ENCODE results near the gene EPB41L3.

EPB41L3 gene

DNA sequence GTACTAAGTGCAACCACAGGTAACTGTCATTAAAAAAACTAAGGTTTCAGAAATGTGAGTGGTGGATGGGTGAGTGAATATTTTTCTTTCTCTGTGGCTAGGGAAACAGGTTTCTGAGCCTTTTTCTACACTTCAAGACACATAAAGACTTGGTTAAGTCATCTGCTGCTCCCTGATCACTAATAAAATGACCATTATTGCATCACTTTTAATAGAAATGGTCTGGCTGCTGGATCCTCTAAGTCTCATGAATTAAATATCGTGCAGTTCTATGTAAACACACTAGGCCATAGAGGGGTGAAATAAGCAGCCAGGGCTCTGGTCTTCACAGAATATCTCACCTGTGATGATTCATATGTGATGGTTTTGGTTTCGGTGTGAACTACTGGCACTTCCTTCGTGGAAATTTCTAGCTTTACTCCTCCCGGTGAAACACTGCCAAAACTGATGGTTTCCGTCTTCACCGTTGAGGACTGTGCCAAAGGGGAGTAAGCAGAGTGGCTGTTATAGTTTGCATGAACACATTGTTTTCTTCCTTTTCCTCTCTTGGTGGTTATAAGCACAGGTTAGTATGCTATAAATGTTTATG is 147.8 kb downstream of the EPB41L3 start:
- no peak overlapping the region for H4K91ac ChIP-seq (ENCODE audit: low read depth, low read length, poor library complexity)
- no peak overlapping the region for H4K8ac ChIP-seq (ENCODE audit: low read depth, low read length)
- H3K4me1 ChIP-seq (ENCODE audit: control insufficient read depth in 2 of 2, insufficient read depth in 1 of 2, low read depth in 1 of 2, low read length in 2 of 2) = no peaks in the 10 kb centered on the region
- no peaks in the 10 kb centered on the region for H3K36me3 ChIP-seq (replicated peaks in 1 of 2; ENCODE audit: control insufficient read depth in 2 of 2, insufficient read depth in 2 of 2, low read length in 2 of 2)
- no peak overlapping the region for H3K4me2 ChIP-seq (ENCODE audit: insufficient read depth, low read length, poor library complexity, severe bottlenecking)
- H3K27me3 ChIP-seq (ENCODE audit: control insufficient read depth in 3 of 3, insufficient read depth in 3 of 3, low read depth in 1 of 3, low read length in 3 of 3) = no peaks in the 10 kb centered on the region
- H3K27ac ChIP-seq (replicated peaks; ENCODE audit: low read length) = no peak overlapping the region
- no peak overlapping the region for H3K18ac ChIP-seq (ENCODE audit: low read length)
- DNase-seq (ENCODE audit: low spot score) = no peak
- no peak overlapping the region for H2BK120ac ChIP-seq (ENCODE audit: low read depth, low read length)
- no peak overlapping the region for H2AK5ac ChIP-seq (ENCODE audit: low read depth, low read length)
- H3K4ac ChIP-seq (ENCODE audit: low read length) = no peak overlapping the region
- H2BK12ac ChIP-seq (ENCODE audit: low read length) = no peak overlapping the region
- peaks cover 1% of the 10 kb centered on the region for H3K79me1 ChIP-seq (ENCODE audit: low read depth, low read length)
- H3K9me3 ChIP-seq (replicated peaks in 1 of 2; ENCODE audit: control insufficient read depth in 2 of 2, insufficient read depth in 1 of 2, low read depth in 1 of 2, low read length in 2 of 2) = peaks cover 0 to 2% of the 10 kb centered on the region in 2 donors
- no peak overlapping the region for H3K9ac ChIP-seq (ENCODE audit: low read depth, low read length, poor library complexity)
- WGBS, 2 donors (ENCODE audit: extremely low coverage in 2 of 2, insufficient read length in 2 of 2, insufficient replicate concordance in 1 of 2) = no CpG with 5 or more reads among the region's 6 CpGs
- no peak overlapping the region for H3K4me3 ChIP-seq (ENCODE audit: low read length in 2 of 2)
- H3K23ac ChIP-seq (ENCODE audit: low read depth, low read length, poor library complexity) = no peak overlapping the region
- no peak overlapping the region for H2AFZ ChIP-seq (ENCODE audit: low read length)
- no peak overlapping the region for H3K14ac ChIP-seq (ENCODE audit: low read length)
- H2BK5ac ChIP-seq (ENCODE audit: low read length) = no peak overlapping the region
- no peak overlapping the region for H2BK15ac ChIP-seq (ENCODE audit: low read length)

DNA sequence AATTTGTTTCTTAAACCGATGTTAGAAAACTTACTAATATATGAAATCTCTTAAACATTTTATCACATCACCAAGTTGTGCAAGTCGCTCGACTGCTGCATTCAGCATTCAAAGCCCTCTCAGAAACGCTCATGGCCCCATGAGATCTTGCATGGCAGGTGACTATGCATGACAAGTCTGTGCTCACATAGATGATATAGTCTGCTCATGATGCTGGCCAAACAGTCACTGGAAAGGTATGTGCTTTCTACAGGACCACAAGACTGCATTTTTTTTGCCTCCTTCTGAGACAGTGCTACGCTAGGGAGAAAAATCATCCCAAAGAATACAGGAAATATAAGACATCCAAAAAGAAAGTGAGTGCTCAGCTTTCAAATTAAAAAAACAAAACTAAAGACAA is 150.0 kb downstream of the EPB41L3 start:
- Histone ChIP-seq H3K4me3 (ENCODE audit: low read length in 2 of 2) (no peak overlapping the region), H3K36me3 (replicated peaks in 1 of 2; ENCODE audit: control insufficient read depth in 2 of 2, insufficient read depth in 2 of 2, low read length in 2 of 2) (no peaks in the 10 kb centered on the region)
- WGBS, 2 donors (ENCODE audit: extremely low coverage in 2 of 2, insufficient read length in 2 of 2, insufficient replicate concordance in 1 of 2) = no CpG with 5 or more reads among the region's 5 CpGs

DNA sequence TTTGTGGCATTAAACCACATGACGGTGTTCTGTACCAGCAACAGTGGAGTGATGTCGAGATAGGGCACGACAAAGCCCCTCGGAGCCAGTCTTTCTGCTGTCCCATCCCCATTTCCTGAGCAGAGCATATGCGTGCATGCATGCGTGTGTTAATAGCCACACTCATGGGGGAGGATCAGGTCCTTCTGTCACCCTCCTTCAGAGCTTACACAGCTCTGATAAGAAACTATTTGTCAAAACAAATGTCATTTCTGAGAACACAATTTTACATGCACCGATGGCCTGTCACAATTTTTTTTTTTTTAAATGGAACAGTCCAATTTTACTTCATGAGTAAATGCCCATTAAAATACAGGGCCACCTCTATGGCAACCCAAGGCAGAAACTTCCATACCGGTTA is 152.4 kb downstream of the EPB41L3 start:
- H3K4me1 ChIP-seq (ENCODE audit: control insufficient read depth in 2 of 2, insufficient read depth in 1 of 2, low read depth in 1 of 2, low read length in 2 of 2) = no peaks in the 10 kb centered on the region
- no peak overlapping the region for H2BK12ac ChIP-seq (ENCODE audit: low read length)
- H3K9ac ChIP-seq (ENCODE audit: low read depth, low read length, poor library complexity) = no peak overlapping the region
- no peak for DNase-seq (ENCODE audit: low spot score)
- H3K4me2 ChIP-seq (ENCODE audit: insufficient read depth, low read length, poor library complexity, severe bottlenecking) = no peak overlapping the region
- no CpG with 5 or more reads among the region's 8 CpGs for WGBS, 2 donors (ENCODE audit: extremely low coverage in 2 of 2, insufficient read length in 2 of 2, insufficient replicate concordance in 1 of 2)
- no peak overlapping the region for H3K14ac ChIP-seq (ENCODE audit: low read length)
- H2BK15ac ChIP-seq (ENCODE audit: low read length) = no peak overlapping the region
- no peak overlapping the region for H2AK5ac ChIP-seq (ENCODE audit: low read depth, low read length)
- H3K9me3 ChIP-seq (replicated peaks in 1 of 2; ENCODE audit: control insufficient read depth in 2 of 2, insufficient read depth in 1 of 2, low read depth in 1 of 2, low read length in 2 of 2) = no peaks in the 10 kb centered on the region
- no peak overlapping the region for H3K4me3 ChIP-seq (ENCODE audit: low read length in 2 of 2)
- no peaks in the 10 kb centered on the region for H3K79me1 ChIP-seq (ENCODE audit: low read depth, low read length)
- H3K27ac ChIP-seq (replicated peaks; ENCODE audit: low read length) = no peak overlapping the region
- H2AFZ ChIP-seq (ENCODE audit: low read length) = no peak overlapping the region
- no peak overlapping the region for H2BK5ac ChIP-seq (ENCODE audit: low read length)
- H3K27me3 ChIP-seq (ENCODE audit: control insufficient read depth in 3 of 3, insufficient read depth in 3 of 3, low read depth in 1 of 3, low read length in 3 of 3) = no peaks in the 10 kb centered on the region
- no peak overlapping the region for H4K91ac ChIP-seq (ENCODE audit: low read depth, low read length, poor library complexity)
- H3K36me3 ChIP-seq (replicated peaks in 1 of 2; ENCODE audit: control insufficient read depth in 2 of 2, insufficient read depth in 2 of 2, low read length in 2 of 2) = no peaks in the 10 kb centered on the region
- no peak overlapping the region for H3K23ac ChIP-seq (ENCODE audit: low read depth, low read length, poor library complexity)
- H2BK120ac ChIP-seq (ENCODE audit: low read depth, low read length) = no peak overlapping the region
- H3K18ac ChIP-seq (ENCODE audit: low read length) = no peak overlapping the region
- H4K8ac ChIP-seq (ENCODE audit: low read depth, low read length) = no peak overlapping the region
- H3K4ac ChIP-seq (ENCODE audit: low read length) = no peak overlapping the region

More for the DNA sequence above, 150.0 kb downstream of the EPB41L3 start:
- no peak overlapping the region for H2BK5ac ChIP-seq (ENCODE audit: low read length)
- no peak overlapping the region for H2AK5ac ChIP-seq (ENCODE audit: low read depth, low read length)
- H3K14ac ChIP-seq (ENCODE audit: low read length) = no peak overlapping the region
- no peak overlapping the region for H3K9ac ChIP-seq (ENCODE audit: low read depth, low read length, poor library complexity)
- H3K4ac ChIP-seq (ENCODE audit: low read length) = no peak overlapping the region
- H3K27me3 ChIP-seq (ENCODE audit: control insufficient read depth in 3 of 3, insufficient read depth in 3 of 3, low read depth in 1 of 3, low read length in 3 of 3) = no peaks in the 10 kb centered on the region
- H2BK12ac ChIP-seq (ENCODE audit: low read length) = no peak overlapping the region
- no peak overlapping the region for H4K8ac ChIP-seq (ENCODE audit: low read depth, low read length)
- no peak overlapping the region for H4K91ac ChIP-seq (ENCODE audit: low read depth, low read length, poor library complexity)
- no peak overlapping the region for H2BK15ac ChIP-seq (ENCODE audit: low read length)
- H2AFZ ChIP-seq (ENCODE audit: low read length) = no peak overlapping the region
- H3K18ac ChIP-seq (ENCODE audit: low read length) = no peak overlapping the region
- H3K23ac ChIP-seq (ENCODE audit: low read depth, low read length, poor library complexity) = no peak overlapping the region
- H2BK120ac ChIP-seq (ENCODE audit: low read depth, low read length) = no peak overlapping the region
- H3K79me1 ChIP-seq (ENCODE audit: low read depth, low read length) = peaks cover 1% of the 10 kb centered on the region
- H3K4me2 ChIP-seq (ENCODE audit: insufficient read depth, low read length, poor library complexity, severe bottlenecking) = no peak overlapping the region
- no peaks in the 10 kb centered on the region for H3K4me1 ChIP-seq (ENCODE audit: control insufficient read depth in 2 of 2, insufficient read depth in 1 of 2, low read depth in 1 of 2, low read length in 2 of 2)
- no peak for DNase-seq (ENCODE audit: low spot score)
- H3K9me3 ChIP-seq (replicated peaks in 1 of 2; ENCODE audit: control insufficient read depth in 2 of 2, insufficient read depth in 1 of 2, low read depth in 1 of 2, low read length in 2 of 2) = peaks cover 0 to 2% of the 10 kb centered on the region in 2 donors
- no peak overlapping the region for H3K27ac ChIP-seq (replicated peaks; ENCODE audit: low read length)

DNA sequence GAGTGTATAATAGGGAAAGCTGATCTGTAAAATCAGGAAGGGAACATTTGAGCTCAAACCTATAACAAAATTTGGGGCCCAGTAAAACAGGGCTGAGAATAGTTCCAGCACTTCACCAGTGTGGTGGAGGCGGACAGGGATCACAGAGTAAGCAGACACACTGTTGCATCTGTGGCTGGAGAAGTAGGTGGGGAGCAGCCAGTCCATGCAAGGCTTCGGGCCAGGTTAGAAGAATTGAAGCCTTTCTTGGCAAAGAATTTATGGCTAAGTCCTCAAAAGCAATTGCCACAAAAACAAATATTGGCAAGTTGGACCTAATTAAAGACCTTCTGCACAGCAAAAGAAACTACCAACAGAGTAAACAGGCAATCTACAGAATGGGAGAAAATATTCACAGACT is 154.4 kb downstream of the EPB41L3 start:
- Histone ChIP-seq H2BK12ac (ENCODE audit: low read length) (no peak overlapping the region), H3K79me1 (ENCODE audit: low read depth, low read length) (no peaks in the 10 kb centered on the region), H4K8ac (ENCODE audit: low read depth, low read length) (no peak overlapping the region), H3K4ac (ENCODE audit: low read length) (no peak overlapping the region), H3K27ac (replicated peaks; ENCODE audit: low read length) (no peak overlapping the region), H2BK15ac (ENCODE audit: low read length) (no peak overlapping the region), H2BK120ac (ENCODE audit: low read depth, low read length) (no peak overlapping the region), H3K27me3 (ENCODE audit: control insufficient read depth in 3 of 3, insufficient read depth in 3 of 3, low read depth in 1 of 3, low read length in 3 of 3) (no peaks in the 10 kb centered on the region), H3K14ac (ENCODE audit: low read length) (no peak overlapping the region), H3K4me2 (ENCODE audit: insufficient read depth, low read length, poor library complexity, severe bottlenecking) (no peak overlapping the region), H3K23ac (ENCODE audit: low read depth, low read length, poor library complexity) (no peak overlapping the region), H3K9ac (ENCODE audit: low read depth, low read length, poor library complexity) (no peak overlapping the region), H2AFZ (ENCODE audit: low read length) (no peak overlapping the region), H3K36me3 (replicated peaks in 1 of 2; ENCODE audit: control insufficient read depth in 2 of 2, insufficient read depth in 2 of 2, low read length in 2 of 2) (no peaks in the 10 kb centered on the region), H3K4me1 (ENCODE audit: control insufficient read depth in 2 of 2, insufficient read depth in 1 of 2, low read depth in 1 of 2, low read length in 2 of 2) (no peaks in the 10 kb centered on the region), H3K9me3 (replicated peaks in 1 of 2; ENCODE audit: control insufficient read depth in 2 of 2, insufficient read depth in 1 of 2, low read depth in 1 of 2, low read length in 2 of 2) (no peaks in the 10 kb centered on the region), H2BK5ac (ENCODE audit: low read length) (no peak overlapping the region), H4K91ac (ENCODE audit: low read depth, low read length, poor library complexity) (no peak overlapping the region), H2AK5ac (ENCODE audit: low read depth, low read length) (no peak overlapping the region), H3K4me3 (ENCODE audit: low read length in 2 of 2) (no peak overlapping the region), H3K18ac (ENCODE audit: low read length) (no peak overlapping the region)
- WGBS, 2 donors (ENCODE audit: extremely low coverage in 2 of 2, insufficient read length in 2 of 2, insufficient replicate concordance in 1 of 2) = no CpG with 5 or more reads among the region's 2 CpGs
- DNase-seq (ENCODE audit: low spot score) = no peak
